ENCODE results near the gene FKBP2.

The FKBP2 gene

GRCh38 chr11:64278576-64279190 lies 37.8 kb downstream of the FKBP2 start:
- TF ChIP-seq CTCF (conservative IDR thresholded peaks at IDR 0.05) (no peak), ZFX (IDR thresholded peaks at IDR 0.05) (no peak)
- H3K27ac ChIP-seq = no peak overlapping the region

GRCh38 chr11:64281957-64282770 lies 41.3 kb downstream of the FKBP2 start:
- H3K27ac ChIP-seq = no peak overlapping the region
- no peak for TF ChIP-seq ZFX (IDR thresholded peaks at IDR 0.05)
- TF ChIP-seq CTCF (conservative IDR thresholded peaks at IDR 0.05) = no peak

GRCh38 chr11:64283092-64283491 lies 42.2 kb downstream of the FKBP2 start:
- TF ChIP-seq CTCF (conservative IDR thresholded peaks at IDR 0.05) (no peak), ZFX (IDR thresholded peaks at IDR 0.05) (no peak)
- H3K27ac ChIP-seq = no peak overlapping the region

- peak within 1 kb of the TSS; percentile 87 for H3K27ac ChIP-seq
- TF ChIP-seq ZFX (IDR thresholded peaks at IDR 0.05) (peak; percentile 63; the same call in 1 of the 2 replicates), CTCF (conservative IDR thresholded peaks at IDR 0.05) (no peak)
Measured at GRCh38 chr11:64284048-64284961, 43.4 kb downstream of the FKBP2 start, which contains the start of gene BAD. Gene BAD (minus strand): TSS chr11:64284665. CDS start chr11:64284368, 297 bp downstream.

- TF ChIP-seq CTCF (conservative IDR thresholded peaks at IDR 0.05) = no peak
- peak; percentile 36; the same call in 1 of the 2 replicates for TF ChIP-seq ZFX (IDR thresholded peaks at IDR 0.05)
Measured at GRCh38 chr11:64284962-64285884, 44.3 kb downstream of the FKBP2 start, which contains the start of gene GPR137. Gene GPR137 (plus strand): TSS chr11:64285848. CDS start chr11:64286525, 677 bp downstream.

More at GRCh38 chr11:64284962-64285884, 44.3 kb downstream of the FKBP2 start, which contains the start of gene GPR137:
- H3K27ac ChIP-seq = peak within 1 kb of the TSS; percentile 87
